Endothelial cell of umbilical vein (primary cell): ENCODE data around the gene ANKRD23. TPM values are rescaled to one million over a fixed set of nuclear protein-coding genes. Genes with fewer than 3 reads are reported as not detected.

Experiments
- BruUV-seq: library from RNA; stranded (reverse); fragments of 400-500 nt; replicated peaks from 2 replicates; lab custom pipeline; 2021; lab: Mats Ljungman, UMichigan
- CTCF ChIA-PET: fragments of 300-600, 350-600 bp; sonication (Branson Sonifier 250); formaldehyde crosslinking; loops from one replicate; lab custom pipeline; 2021; ENCODE audit warnings: antibody characterized with exemption, inconsistent platforms; lab: Charles Lee
- POLR2A ChIA-PET: fragments of 300-600, 350-600 bp; sonication (Branson Sonifier 250); formaldehyde crosslinking; loops from one replicate; lab custom pipeline; 2021; ENCODE audit warnings: antibody characterized with exemption, inconsistent platforms; lab: Charles Lee
- DNase-seq: peaks from one replicate; pipeline ENCODE4 v3.0.0-alpha.2; 2011; ENCODE audit warnings: low read depth, low spot score
- FAIRE-seq: peaks from 2 replicates; lab custom pipeline; 2011; peaks lifted over from hg19 to GRCh38; lab: Jason Lieb, UNC
- H2AFZ ChIP-seq: 2 replicates; pipeline ENCODE4 v1.6.0; 2012; ENCODE audit warnings: low read depth, low read length, control low read depth, inconsistent platforms
- H3K27ac ChIP-seq: 2 replicates; pipeline ENCODE4 v1.5.1; 2011; ENCODE audit warnings: low read depth, mild to moderate bottlenecking, control low read depth, low read length, moderate library complexity; ENCODE audit not compliant: insufficient read depth
- H3K27me3 ChIP-seq, 2 experiments: 2 replicates each; pipeline versions ENCODE4 v1.6.0 to v1.6.1; 2011; ENCODE audit warnings: low read length in 2 of 2, mixed read lengths in 1 of 2; ENCODE audit not compliant: control insufficient read depth in 2 of 2, insufficient read depth in 2 of 2
- H3K36me3 ChIP-seq, 2 experiments: 2 replicates in 1 of 2; 3 replicates in 1 of 2; pipeline ENCODE4 v1.5.1; 2011; ENCODE audit warnings: low read length in 2 of 2, mild to moderate bottlenecking in 1 of 2, moderate library complexity in 1 of 2; ENCODE audit not compliant: control insufficient read depth in 2 of 2, insufficient read depth in 2 of 2; ENCODE audit errors: extremely low read depth in 1 of 2
- H3K4me1 ChIP-seq: 3 replicates; pipeline ENCODE4 v1.5.1; 2011; ENCODE audit warnings: mild to moderate bottlenecking, low read length; ENCODE audit not compliant: control insufficient read depth, insufficient read depth; ENCODE audit errors: extremely low read depth
- H3K4me2 ChIP-seq: 2 replicates; pipeline ENCODE4 v1.6.1; 2011; ENCODE audit warnings: low read length, control low read depth, mixed read lengths; ENCODE audit not compliant: insufficient read depth
- H3K4me3 ChIP-seq, 3 experiments: fragments of 200-600 bp in 1 of 3; sonication (generic), shearing (Covaris generic) in 1 of 3; replicated peaks in 1 of 3; 2 replicates each; pipeline ENCODE4 v1.5.1; 2011 to 2016; ENCODE audit warnings: control low read depth in 3 of 3, low read length in 3 of 3, mild to moderate bottlenecking in 2 of 3, inconsistent platforms in 1 of 3, low read depth in 1 of 3, moderate library complexity in 1 of 3; ENCODE audit not compliant: insufficient read depth in 1 of 3
- H3K79me2 ChIP-seq: 2 replicates; pipeline ENCODE4 v1.6.0; 2012; ENCODE audit warnings: low read length, inconsistent platforms; ENCODE audit not compliant: control insufficient read depth, insufficient read depth
- H3K9ac ChIP-seq: replicated peaks from 2 replicates; pipeline ENCODE3; 2011; ENCODE audit warnings: low read length, control low read depth; ENCODE audit not compliant: insufficient read depth; ENCODE audit errors: extremely low read depth
- H3K9me1 ChIP-seq: replicated peaks from 3 replicates; pipeline ENCODE4 v1.6.0; 2011; ENCODE audit warnings: mild to moderate bottlenecking, low read length; ENCODE audit not compliant: control insufficient read depth, insufficient read depth; ENCODE audit errors: extremely low read depth
- H3K9me3 ChIP-seq: replicated peaks from 2 replicates; pipeline ENCODE4 v1.5.1; 2012; ENCODE audit warnings: low read length, inconsistent platforms; ENCODE audit not compliant: control insufficient read depth, insufficient read depth
- H4K20me1 ChIP-seq: replicated peaks from 2 replicates; pipeline ENCODE3; 2011; ENCODE audit warnings: mild to moderate bottlenecking, low read length; ENCODE audit not compliant: control insufficient read depth, insufficient read depth; ENCODE audit errors: extremely low read depth
- EZH2 ChIP-seq: IDR thresholded peaks from 2 replicates; pipeline ENCODE4 v1.6.1; 2012; ENCODE audit warnings: borderline replicate concordance, low read depth, mild to moderate bottlenecking, moderate library complexity, low read length, inconsistent platforms; ENCODE audit not compliant: severe bottlenecking
- FOS ChIP-seq: IDR thresholded peaks from 2 replicates; pipeline ENCODE4 v1.6.1; 2011; ENCODE audit warnings: mild to moderate bottlenecking, low read length, moderate library complexity, borderline replicate concordance; ENCODE audit not compliant: insufficient read depth
- GATA2 ChIP-seq: IDR thresholded peaks from 2 replicates; pipeline ENCODE4 v1.7.0; 2011; ENCODE audit warnings: low read depth, mild to moderate bottlenecking, moderate library complexity, mixed read lengths, low read length; ENCODE audit not compliant: insufficient read length, insufficient read depth
- JUN ChIP-seq: IDR thresholded peaks from 2 replicates; pipeline ENCODE4 v1.6.1; 2011; ENCODE audit warnings: borderline replicate concordance, low read depth; ENCODE audit not compliant: insufficient read length, insufficient read depth
- MYC ChIP-seq: IDR thresholded peaks from one replicate; pipeline ENCODE4 v1.6.1; 2011; ENCODE audit warnings: mild to moderate bottlenecking, low read depth, low read length
- POLR2A ChIP-seq: IDR thresholded peaks from 2 replicates; pipeline ENCODE4 v1.6.1; 2012; ENCODE audit warnings: low read depth, mild to moderate bottlenecking, control low read depth, low read length
- POLR2AphosphoS5 ChIP-seq: IDR thresholded peaks from 2 replicates; pipeline ENCODE4 v1.6.1; 2012; ENCODE audit warnings: low read depth, mild to moderate bottlenecking, control low read depth, low read length, moderate library complexity; ENCODE audit not compliant: insufficient read depth
- dilution Hi-C: fragments of 300-500 bp; cut with MboI; formaldehyde crosslinking; loops from one replicate; pipeline ENCODE4 v1.15.0; 2019; ENCODE audit warnings: low sequenced_read_pairs; ENCODE audit not compliant: extremely low pct_ligation_motif_present
- intact Hi-C: fragments of 100-400 bp; cut with micrococcal nuclease; formaldehyde crosslinking; loops from one replicate; pipeline ENCODE4 v1.10.0; 2022
- polyA plus RNA-seq, 4 experiments: library from polyadenylated mRNA; depleted of rRNA in 3 of 4; stranded (reverse) in 3 of 4; unstranded in 1 of 4; fragments of >200 nt; gene quantifications; 2 replicates each; pipeline versions ENCODE4 v1.2.1 to v1.2.3, GENCODE V29; 2011 to 2012; ENCODE audit warnings: missing spikeins in 1 of 4
- total RNA-seq: library from RNA; stranded (reverse); gene quantifications from 2 replicates; pipeline ENCODE4 v1.2.3, GENCODE V29; 2021
- TF ChIP-seq, protein P1 (sequence below), 2 donors: IDR thresholded peaks; 1 replicate in 1 of 2; 2 replicates in 1 of 2; pipeline ENCODE4 v1.5.1; 2011; ENCODE audit warnings: low read length in 2 of 2, mild to moderate bottlenecking in 2 of 2, moderate library complexity in 2 of 2, control low read depth in 1 of 2, inconsistent platforms in 1 of 2, low read depth in 1 of 2; ENCODE audit not compliant: insufficient read depth in 1 of 2; ENCODE audit errors: extremely low read depth in 1 of 2
- TF ChIP-seq, protein P2 (sequence below): IDR thresholded peaks from 2 replicates; pipeline ENCODE4 v1.6.1; 2011; ENCODE audit not compliant: insufficient read depth, insufficient read length

The ANKRD23 gene
- total and polyA plus RNA-seq, 2 donors (not counting 3 experiments of a cell fraction or from before 2014, with no cell fraction given), result 1.7 to 3.6 TPM

DNA sequence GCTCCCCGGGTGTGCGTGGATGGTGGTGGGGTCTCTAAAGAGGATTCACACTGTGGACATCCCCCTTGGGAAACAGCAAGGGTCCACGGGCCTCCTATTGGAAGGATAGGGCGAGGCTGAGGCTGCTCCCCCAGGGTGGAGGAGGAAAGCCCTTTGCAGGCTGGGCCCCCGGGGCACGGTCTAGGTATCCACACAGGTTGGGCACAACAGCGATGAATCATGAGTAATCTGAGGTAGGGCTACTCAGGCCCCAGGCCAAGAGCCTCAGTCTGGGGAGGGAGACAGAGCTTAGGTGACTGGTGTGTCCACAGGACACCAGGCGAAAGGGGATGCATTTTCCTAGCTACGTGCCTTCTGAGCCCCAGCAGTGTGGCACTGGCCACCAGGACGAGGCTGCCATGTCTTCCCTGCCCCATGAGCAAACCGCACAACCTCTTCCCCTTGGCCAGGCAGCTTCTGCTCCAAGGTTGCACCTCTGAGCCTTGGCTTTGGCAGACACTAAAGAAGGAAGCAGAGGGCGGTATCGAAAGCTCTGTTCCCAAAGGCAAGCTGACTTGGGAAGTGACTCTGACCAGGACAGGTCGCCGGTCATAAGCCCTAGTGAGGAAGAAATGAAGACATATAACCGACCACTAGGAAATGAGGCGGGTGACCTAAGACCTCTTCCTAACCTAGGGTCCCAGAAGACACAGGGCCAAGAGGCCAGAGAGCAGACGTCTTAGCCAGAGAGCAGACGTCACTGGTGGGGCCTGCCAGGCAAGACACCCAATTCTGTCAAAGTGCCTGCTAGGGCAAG, 40.7 kb upstream of the ANKRD23 start:
- CTCF ChIA-PET, result interaction anchor here (0.9 to 1.0 kb wide), 2 partner anchors 16 to 27 kb away, joined by 3 to 4 read pairs; partner anchors contain the start of gene ANKRD39
- no peak for FAIRE-seq
- BruUV-seq, result no TSS peak
- no peaks in the 10 kb centered on the region for H3K4me1 ChIP-seq
- no peaks in the 10 kb centered on the region for H4K20me1 ChIP-seq
- no peaks in the 10 kb centered on the region for H3K27me3 ChIP-seq
- no peaks in the 10 kb centered on the region for H3K9me3 ChIP-seq
- H3K4me3 ChIP-seq, result no peak overlapping the region
- TF ChIP-seq, protein P1, sequence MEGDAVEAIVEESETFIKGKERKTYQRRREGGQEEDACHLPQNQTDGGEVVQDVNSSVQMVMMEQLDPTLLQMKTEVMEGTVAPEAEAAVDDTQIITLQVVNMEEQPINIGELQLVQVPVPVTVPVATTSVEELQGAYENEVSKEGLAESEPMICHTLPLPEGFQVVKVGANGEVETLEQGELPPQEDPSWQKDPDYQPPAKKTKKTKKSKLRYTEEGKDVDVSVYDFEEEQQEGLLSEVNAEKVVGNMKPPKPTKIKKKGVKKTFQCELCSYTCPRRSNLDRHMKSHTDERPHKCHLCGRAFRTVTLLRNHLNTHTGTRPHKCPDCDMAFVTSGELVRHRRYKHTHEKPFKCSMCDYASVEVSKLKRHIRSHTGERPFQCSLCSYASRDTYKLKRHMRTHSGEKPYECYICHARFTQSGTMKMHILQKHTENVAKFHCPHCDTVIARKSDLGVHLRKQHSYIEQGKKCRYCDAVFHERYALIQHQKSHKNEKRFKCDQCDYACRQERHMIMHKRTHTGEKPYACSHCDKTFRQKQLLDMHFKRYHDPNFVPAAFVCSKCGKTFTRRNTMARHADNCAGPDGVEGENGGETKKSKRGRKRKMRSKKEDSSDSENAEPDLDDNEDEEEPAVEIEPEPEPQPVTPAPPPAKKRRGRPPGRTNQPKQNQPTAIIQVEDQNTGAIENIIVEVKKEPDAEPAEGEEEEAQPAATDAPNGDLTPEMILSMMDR (IDR thresholded peaks at IDR 0.05; ENCODE audit: extremely low read depth in 1 of 2, insufficient read depth in 1 of 2, low read depth in 1 of 2, low read length in 2 of 2), result no peak
- TF ChIP-seq POLR2A (no peak), GATA2 (no peak), MYC (no peak), EZH2 (no peak), JUN (no peak), FOS (no peak), POLR2AphosphoS5 (no peak)
- TF ChIP-seq, protein P2, sequence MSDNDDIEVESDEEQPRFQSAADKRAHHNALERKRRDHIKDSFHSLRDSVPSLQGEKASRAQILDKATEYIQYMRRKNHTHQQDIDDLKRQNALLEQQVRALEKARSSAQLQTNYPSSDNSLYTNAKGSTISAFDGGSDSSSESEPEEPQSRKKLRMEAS, result no peak
- POLR2A ChIA-PET, result no interaction called here
- no peak overlapping the region for H3K27ac ChIP-seq
- H3K79me2 ChIP-seq, result no peaks in the 10 kb centered on the region
- intact Hi-C loops (no loop called here), dilution Hi-C loops (no loop called here)
- no peaks in the 10 kb centered on the region for H3K36me3 ChIP-seq
- DNase-seq, result no peak
- no peak overlapping the region for H3K4me2 ChIP-seq
- H3K9me1 ChIP-seq, result no peaks in the 10 kb centered on the region
- no peak overlapping the region for H2AFZ ChIP-seq
- H3K9ac ChIP-seq, result no peak overlapping the region
